Activated CD8-positive, alpha-beta T cell treated with anti-CD3 and anti-CD28 coated beads for 36 hours (primary cell): ENCODE data around the gene NCBP3. TPM values are rescaled to one million over a fixed set of nuclear protein-coding genes. Genes with fewer than 3 reads are reported as not detected.

ENCODE experiments used
- ATAC-seq: fragments of 200-7000 bp; cut with Tn5 transposase; one replicate; pipeline ENCODE4 v1.10.0; 2021; ENCODE audit warnings: mild to moderate bottlenecking, moderate library complexity
- CTCF ChIA-PET: fragments of 350-600 bp; sonication (Branson Sonifier 250); formaldehyde crosslinking; loops from one replicate; lab custom pipeline; 2021; ENCODE audit warnings: antibody characterized with exemption; lab: Charles Lee
- POLR2A ChIA-PET: fragments of 350-600 bp; sonication (Branson Sonifier 250); formaldehyde crosslinking; loops from one replicate; lab custom pipeline; 2021; ENCODE audit warnings: antibody characterized with exemption; lab: Charles Lee
- DNase-seq: peaks from one replicate; pipeline ENCODE4 v3.0.0-alpha.2; 2020
- H3K27ac Mint-ChIP-seq: one replicate; pipeline ENCODE4 v1.8.0; 2021; ENCODE audit warnings: mild to moderate bottlenecking, mixed read lengths
- H3K27me3 Mint-ChIP-seq: one replicate; pipeline ENCODE4 v1.8.0; 2021; ENCODE audit warnings: mixed read lengths
- H3K36me3 Mint-ChIP-seq: one replicate; pipeline ENCODE4 v1.8.0; 2021; ENCODE audit warnings: low read depth, mixed read lengths
- H3K4me1 Mint-ChIP-seq: one replicate; pipeline ENCODE4 v1.8.0; 2021; ENCODE audit warnings: low read depth, mixed read lengths
- H3K4me3 Mint-ChIP-seq: one replicate; pipeline ENCODE4 v1.8.0; 2021; ENCODE audit warnings: mild to moderate bottlenecking, moderate library complexity, mixed read lengths
- H3K9me3 Mint-ChIP-seq: one replicate; pipeline ENCODE4 v1.8.0; 2021; ENCODE audit warnings: mixed read lengths
- CTCF ChIP-seq: fragments of 200-600 bp; IDR thresholded peaks from one replicate; pipeline ENCODE4 v1.8.0; 2022; ENCODE audit warnings: antibody characterized with exemption, mild to moderate bottlenecking
- intact Hi-C: fragments of 100-400 bp; cut with micrococcal nuclease; formaldehyde crosslinking; loops from one replicate; pipeline ENCODE4 v1.10.0; 2022
- total RNA-seq, 2 experiments: library from RNA; stranded (reverse); gene quantifications; one replicate each; pipeline ENCODE4 v1.2.3, GENCODE V29; 2021

The NCBP3 gene
- total RNA-seq, 2 experiments from 2014 or later, result 34.7 to 41.1 TPM

- no peak overlapping the region for H3K27ac Mint-ChIP-seq
- no peaks in the 10 kb centered on the region for H3K9me3 Mint-ChIP-seq
- H3K4me3 Mint-ChIP-seq, result no peak overlapping the region
- CTCF ChIA-PET, result interaction anchor here (1.5 to 5.4 kb wide), 2 partner anchors 8 to 81 kb away, joined by 11 to 43 read pairs; no protein-coding TSS in a partner anchor
- no peaks in the 10 kb centered on the region for H3K27me3 Mint-ChIP-seq
- DNase-seq (no peak), ATAC-seq (no peak)
- intact Hi-C loops, result no loop called here
- TF ChIP-seq CTCF, result no peak
- peaks cover 2% of the 10 kb centered on the region for H3K4me1 Mint-ChIP-seq
- POLR2A ChIA-PET, result no interaction called here
- peaks cover 42% of the 10 kb centered on the region for H3K36me3 Mint-ChIP-seq
Measured at GRCh38 chr17:3818786-3819185, 27.3 kb downstream of the NCBP3 start.

GRCh38 chr17:3817851-3818605 lies 28.0 kb downstream of the NCBP3 start:
- Mint-ChIP-seq H3K27me3 (no peaks in the 10 kb centered on the region), H3K9me3 (no peaks in the 10 kb centered on the region), H3K4me3 (no peak overlapping the region), H3K27ac (no peak overlapping the region), H3K36me3 (peaks cover 44% of the 10 kb centered on the region), H3K4me1 (peaks cover 2% of the 10 kb centered on the region)
- TF ChIP-seq CTCF, result no peak
- ATAC-seq (no peak), DNase-seq (no peak)
- intact Hi-C loops, result no loop called here
- ChIA-PET CTCF (interaction anchor here (0.7 to 5.4 kb wide), 6 partner anchors 9 to 96 kb away, joined by 3 to 43 read pairs (median 4); partner anchors contain the start of gene HASPIN), POLR2A (interaction anchor here (1.2 kb wide), 1 partner anchor 53 kb away, joined by 3 read pairs; no protein-coding TSS in a partner anchor)

GRCh38 chr17:3815925-3816324 lies 30.1 kb downstream of the NCBP3 start:
- CTCF ChIA-PET, result interaction anchor here (1.0 to 5.4 kb wide), 4 partner anchors 12 to 133 kb away, joined by 3 to 43 read pairs (median 12); no protein-coding TSS in a partner anchor
- intact Hi-C loops, result no loop called here
- ATAC-seq, result no peak
- POLR2A ChIA-PET, result interaction anchor here (1.4 kb wide), 1 partner anchor 20 kb away, joined by 4 read pairs; no protein-coding TSS in a partner anchor
- H3K36me3 Mint-ChIP-seq, result peaks cover 40% of the 10 kb centered on the region
- H3K4me1 Mint-ChIP-seq, result no peaks in the 10 kb centered on the region
- H3K27ac Mint-ChIP-seq, result no peak overlapping the region
- H3K27me3 Mint-ChIP-seq, result no peaks in the 10 kb centered on the region
- no peak overlapping the region for H3K4me3 Mint-ChIP-seq
- H3K9me3 Mint-ChIP-seq, result no peaks in the 10 kb centered on the region
- no peak for DNase-seq
- no peak for TF ChIP-seq CTCF

DNA sequence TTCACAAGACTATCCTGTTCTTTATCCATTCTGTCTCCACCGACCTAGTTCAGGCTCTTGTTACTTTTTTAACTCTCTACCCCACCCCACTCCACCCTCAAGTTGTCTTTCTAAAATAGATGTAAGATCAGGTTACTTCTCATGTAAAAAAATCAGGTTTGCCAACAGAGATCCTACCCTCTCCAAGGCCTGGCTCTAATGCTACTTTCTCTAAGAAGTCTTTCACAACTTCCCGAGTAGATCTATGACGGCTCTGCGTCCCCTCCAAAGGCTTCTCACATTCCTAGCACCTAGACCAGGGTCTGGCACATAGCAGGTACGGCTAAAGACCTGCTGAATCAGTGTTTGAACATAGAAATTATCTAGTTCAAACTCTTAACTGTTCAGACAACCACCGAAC lies 30.9 kb downstream of the NCBP3 start:
- Mint-ChIP-seq H3K36me3 (peaks cover 40% of the 10 kb centered on the region), H3K9me3 (no peaks in the 10 kb centered on the region), H3K27ac (peak overlapping the region; percentile 37), H3K27me3 (no peaks in the 10 kb centered on the region), H3K4me1 (no peaks in the 10 kb centered on the region), H3K4me3 (no peak overlapping the region)
- ChIA-PET POLR2A (interaction anchor here (0.9 kb wide), 1 partner anchor 10 kb away, joined by 4 read pairs; no protein-coding TSS in a partner anchor), CTCF (interaction anchor here (1.0 to 5.4 kb wide), 3 partner anchors 13 to 80 kb away, joined by 3 to 43 read pairs (median 21); no protein-coding TSS in a partner anchor)
- ATAC-seq (no peak), DNase-seq (no peak)
- intact Hi-C loops, result no loop called here
- no peak for TF ChIP-seq CTCF

DNA sequence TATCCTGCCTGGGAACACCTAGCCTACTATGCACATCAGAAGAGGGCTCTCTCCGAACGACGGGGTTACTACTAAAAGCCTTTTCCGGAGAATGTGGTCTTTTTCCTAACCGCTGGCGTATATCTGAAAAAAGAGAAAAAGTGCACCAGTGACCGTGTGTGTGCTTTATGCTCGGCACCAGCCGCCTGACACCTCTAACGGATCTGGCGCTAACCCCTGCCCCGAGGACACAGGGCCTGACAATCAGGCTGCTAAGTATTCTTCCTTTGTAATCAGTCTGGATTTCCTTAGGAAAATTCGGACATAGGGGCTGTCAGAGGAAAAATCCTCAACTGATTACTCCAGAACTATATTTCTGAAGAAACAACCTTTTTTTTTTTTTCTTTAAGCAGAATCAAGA lies 31.7 kb downstream of the NCBP3 start:
- ChIA-PET CTCF (interaction anchor here (3.1 to 5.4 kb wide), 2 partner anchors 13 to 76 kb away, joined by 21 to 43 read pairs; no protein-coding TSS in a partner anchor), POLR2A (interaction anchor here (0.9 kb wide), 1 partner anchor 10 kb away, joined by 4 read pairs; no protein-coding TSS in a partner anchor)
- Mint-ChIP-seq H3K4me1 (no peaks in the 10 kb centered on the region), H3K4me3 (no peak overlapping the region), H3K36me3 (peaks cover 46% of the 10 kb centered on the region), H3K27me3 (no peaks in the 10 kb centered on the region), H3K9me3 (no peaks in the 10 kb centered on the region), H3K27ac (no peak overlapping the region)
- ATAC-seq (no peak), DNase-seq (no peak)
- intact Hi-C loops, result no loop called here
- TF ChIP-seq CTCF, result no peak
